AG04449 (cell line): ENCODE measurements around the gene ABL1.

Source experiments
- CTCF ChIA-PET: fragments of 350-600 bp; formaldehyde crosslinking; extraction: SDS; loops from one replicate; lab custom pipeline; 2021; ENCODE audit warnings: antibody characterized with exemption; lab: Yijun Ruan, JAX
- POLR2A ChIA-PET: fragments of 400-600, 350-600 bp; formaldehyde crosslinking; extraction: SDS; loops from one replicate; lab custom pipeline; 2020; ENCODE audit warnings: antibody characterized with exemption, inconsistent platforms; lab: Yijun Ruan, JAX
- DNase-seq: peaks from one replicate; pipeline ENCODE4 v3.0.0-alpha.2; 2010; ENCODE audit warnings: low read depth, low spot score
- H3K4me3 ChIP-seq: 2 replicates; pipeline ENCODE4 v1.5.1; 2011; ENCODE audit warnings: low read depth, mild to moderate bottlenecking, control low read depth, low read length
- CTCF ChIP-seq: IDR thresholded peaks from one replicate; pipeline ENCODE4 v1.5.1; 2011; ENCODE audit warnings: mild to moderate bottlenecking, moderate library complexity, low read length, control low read depth, inconsistent platforms; ENCODE audit not compliant: insufficient read depth; ENCODE audit errors: missing control alignments

Gene ABL1

GRCh38 chr9:130867556-130867955 lies 32.5 kb downstream of the ABL1 start:
- no peak for DNase-seq
- ChIA-PET CTCF (interaction anchor here (0.9 to 12.4 kb wide), 17 partner anchors 9 to 185 kb away, joined by 3 to 786 read pairs (median 12); no protein-coding TSS in a partner anchor), POLR2A (no interaction called here)
- no peak overlapping the region for H3K4me3 ChIP-seq
- TF ChIP-seq CTCF, result no peak

GRCh38 chr9:130868230-130868629 lies 33.2 kb downstream of the ABL1 start:
- CTCF ChIA-PET, result interaction anchor here (1.2 to 12.4 kb wide), 14 partner anchors 10 to 181 kb away, joined by 3 to 786 read pairs (median 29); no protein-coding TSS in a partner anchor
- DNase-seq, result no peak
- no peak for TF ChIP-seq CTCF
- H3K4me3 ChIP-seq, result no peak overlapping the region
- POLR2A ChIA-PET, result no interaction called here

- ChIA-PET CTCF (interaction anchor here (0.6 to 12.4 kb wide), 46 partner anchors 8 to 256 kb away, joined by 3 to 786 read pairs (median 4); partner anchors contain the start of gene NUP214), POLR2A (no interaction called here)
- no peak overlapping the region for H3K4me3 ChIP-seq
- no peak for DNase-seq
- no peak for TF ChIP-seq CTCF
Measured at GRCh38 chr9:130869250-130869649, 34.2 kb downstream of the ABL1 start.

- POLR2A ChIA-PET, result no interaction called here
- H3K4me3 ChIP-seq, result no peak overlapping the region
- TF ChIP-seq CTCF, result no peak
- no peak for DNase-seq
- CTCF ChIA-PET, result interaction anchor here (0.7 to 12.4 kb wide), 44 partner anchors 9 to 183 kb away, joined by 3 to 786 read pairs (median 5); no protein-coding TSS in a partner anchor
Measured at GRCh38 chr9:130870491-130871381, 35.7 kb downstream of the ABL1 start.

- CTCF ChIA-PET, result interaction anchor here (0.7 to 12.4 kb wide), 7 partner anchors 9 to 180 kb away, joined by 3 to 786 read pairs (median 13); no protein-coding TSS in a partner anchor
- no peak overlapping the region for H3K4me3 ChIP-seq
- TF ChIP-seq CTCF, result no peak
- POLR2A ChIA-PET, result no interaction called here
- DNase-seq, result no peak
Measured at GRCh38 chr9:130871395-130872062, 36.5 kb downstream of the ABL1 start.
